ENCODE results near the gene MYL9. TPM values are rescaled to one million over a fixed set of nuclear protein-coding genes. Genes with fewer than 3 reads are reported as not detected.

MYL9 gene
- total RNA-seq, 1 experiment from 2014 or later = 49.3 TPM

GRCh38 chr20:36498386-36499179 is 42.7 kb upstream of the MYL9 start (continued):
- no peak for TF ChIP-seq ZBTB33 (IDR thresholded peaks at IDR 0.05; ENCODE audit: extremely low read depth, insufficient replicate concordance, low read length)

GRCh38 chr20:36499211-36499610 is 42.1 kb upstream of the MYL9 start:
- no peak overlapping the region for H3K4me2 ChIP-seq (ENCODE audit: low read length)
- H3K36me3 ChIP-seq (ENCODE audit: control insufficient read depth in 1 of 2, insufficient read depth in 2 of 2, low read length in 2 of 2) = peaks cover 0 to 25% of the 10 kb centered on the region in 2 experiments; a peak in 2 of 4 replicates
- CTCF ChIA-PET = no interaction called here
- H3K27ac ChIP-seq (ENCODE audit: low read depth, low read length) = no peak overlapping the region
- intact Hi-C loops (cut with micrococcal nuclease) = no loop called here
- H2AFZ ChIP-seq (ENCODE audit: low read depth, low read length, poor library complexity, severe bottlenecking) = no peak overlapping the region
- H3K4me1 ChIP-seq (ENCODE audit: control insufficient read depth in 1 of 2, insufficient read depth in 2 of 2, low read length in 2 of 2) = no peaks in the 10 kb centered on the region
- RAD21 ChIA-PET (ENCODE audit: low non-redundant PET in 1 of 2, low total read pairs in 2 of 2, uncharacterized antibody in 2 of 2, unreplicated experiment in 2 of 2) = no interaction called here
- H3K79me2 ChIP-seq (ENCODE audit: insufficient read depth, low read length) = peaks cover 5% of the 10 kb centered on the region; the same call in 1 of the 2 replicates
- DNase-seq (ENCODE audit: low read depth, low spot score) (no peak), ATAC-seq (no peak)
- no peak overlapping the region for H3K4me3 ChIP-seq (replicated peaks in 1 of 2; ENCODE audit: low read depth in 1 of 2, low read length in 2 of 2)
- no peak for TF ChIP-seq FOSL1 (IDR thresholded peaks at IDR 0.05; ENCODE audit: low read depth)
- H3K9me2 ChIP-seq (ENCODE audit: insufficient read depth) = no peaks in the 10 kb centered on the region
- no peak overlapping the region for H3K9ac ChIP-seq (ENCODE audit: low read length)
- no peaks in the 10 kb centered on the region for H3K27me3 ChIP-seq (ENCODE audit: insufficient read depth, low read length)
- BruUV-seq (replicated peaks) = no TSS peak
- no peaks in the 10 kb centered on the region for H3K9me3 ChIP-seq (ENCODE audit: control insufficient read depth in 1 of 2, insufficient read depth in 1 of 2, low read depth in 1 of 2, low read length in 2 of 2)
- no peaks in the 10 kb centered on the region for H4K20me1 ChIP-seq (ENCODE audit: insufficient read depth)
- POLR2A ChIA-PET = no interaction called here

Measured in HCT116 (cell line).